Measurements from ENCODE around the gene MATN4.

GRCh38 chr20:45318948-45319347 lies 10.8 kb upstream of the MATN4 start:
- no peak for TF ChIP-seq CTCF (IDR thresholded peaks at IDR 0.05)
- TF ChIP-seq POLR2A (IDR thresholded peaks at IDR 0.05): no peak

All from transverse colon (tissue), 3 donors.